Measurements from ENCODE around the gene SOX6.

GRCh38 chr11:16001044-16001568 lies 355.2 kb downstream of the SOX6 start:
- TF ChIP-seq CTCF (conservative IDR thresholded peaks at IDR 0.05; ENCODE audit: low read length) (no peak), EZH2phosphoT487 (IDR thresholded peaks at IDR 0.05; ENCODE audit: borderline replicate concordance, low read depth, low read length) (no peak)

Data from OCI-LY7 (cell line).